HG03064 (cell line): ENCODE results near the gene AZU1.
"Not testable (repeated sequence)": the region's sequence is repeated elsewhere in the genome, so short reads cannot be mapped to it uniquely, and the experiment has no call there.

Experiments
- ATAC-seq: cut with Tn5 transposase; IDR thresholded peaks from one replicate; pipeline ENCODE4 v1.9.1; 2021; ENCODE audit warnings: low read depth; ENCODE audit not compliant: unreplicated experiment

The AZU1 gene

DNA sequence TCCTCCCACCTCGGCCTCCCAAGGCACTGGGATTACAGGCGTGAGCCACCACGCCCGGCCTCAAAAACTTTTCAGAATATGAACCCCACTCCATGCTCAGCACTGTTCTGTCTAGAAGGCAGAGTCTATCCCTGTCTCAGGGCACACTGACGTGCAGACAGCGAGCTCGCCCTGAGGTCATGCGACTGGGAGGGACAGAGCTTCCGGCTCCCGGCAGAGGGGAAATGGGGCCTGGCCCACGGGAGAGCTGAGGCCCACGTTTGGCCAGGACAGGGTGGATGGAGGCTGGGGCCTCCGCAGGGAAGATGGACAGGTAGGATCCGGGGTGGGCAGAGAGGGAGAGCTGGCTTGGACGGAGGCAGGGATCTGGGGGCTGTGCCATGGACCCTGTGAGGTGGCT is 2.8 kb upstream of the AZU1 start:
- ATAC-seq = no peak

DNA sequence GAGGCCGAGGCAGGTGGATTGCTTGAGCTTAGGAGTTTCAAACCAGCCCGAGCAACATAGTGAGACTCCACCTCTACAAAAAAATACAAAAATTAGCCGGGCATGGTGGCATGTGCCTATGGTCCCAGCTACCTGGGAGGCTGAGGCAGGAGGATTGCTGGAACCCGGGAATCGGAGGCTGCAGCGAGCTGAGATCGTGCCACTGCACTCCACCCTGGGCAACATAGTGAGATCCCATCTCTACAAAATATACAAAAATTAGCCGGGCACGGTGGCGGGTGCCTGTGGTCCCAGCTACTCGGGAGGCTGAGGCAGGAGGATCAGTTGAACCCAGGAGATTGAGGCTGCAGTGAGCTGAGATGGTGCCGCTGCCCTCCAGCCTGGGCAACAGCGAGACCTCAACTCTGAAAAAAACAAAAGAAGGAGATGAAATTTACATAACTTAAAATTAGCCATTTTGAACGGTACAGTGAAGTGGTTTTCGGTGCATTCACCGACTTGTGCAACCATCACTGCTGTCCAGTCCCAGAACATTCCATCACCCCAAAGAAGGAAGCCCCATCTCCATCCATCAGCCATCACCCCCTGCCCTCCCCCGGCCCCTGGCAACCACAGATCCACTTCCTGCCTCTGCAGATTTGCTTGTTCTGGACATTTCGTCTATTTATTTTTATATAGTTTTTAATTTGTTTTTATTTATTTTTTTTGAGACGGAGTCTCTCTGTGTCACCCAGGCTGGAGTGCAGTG is 1.6 kb upstream of the AZU1 start:
- ATAC-seq = no peak

DNA sequence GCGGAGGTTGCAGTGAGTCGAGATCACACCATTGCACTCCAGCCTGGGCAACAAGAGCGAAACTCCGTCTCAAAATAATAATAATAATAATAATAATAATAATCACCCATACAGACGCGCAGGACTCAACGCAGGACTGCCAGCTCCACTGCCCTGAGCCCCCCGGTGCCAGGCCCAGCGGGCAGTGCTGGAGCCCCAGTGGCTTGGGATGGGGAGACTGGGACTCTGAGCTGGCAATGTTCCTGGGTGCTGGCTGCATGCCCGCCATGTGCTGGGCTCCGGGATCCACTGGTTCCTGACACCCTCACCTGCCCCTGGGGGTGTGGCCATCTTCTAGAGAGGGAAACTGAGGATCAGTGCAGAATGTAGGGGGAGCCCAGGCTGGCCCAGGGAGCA is 325 bp upstream of the AZU1 start:
- ATAC-seq = no peak

DNA sequence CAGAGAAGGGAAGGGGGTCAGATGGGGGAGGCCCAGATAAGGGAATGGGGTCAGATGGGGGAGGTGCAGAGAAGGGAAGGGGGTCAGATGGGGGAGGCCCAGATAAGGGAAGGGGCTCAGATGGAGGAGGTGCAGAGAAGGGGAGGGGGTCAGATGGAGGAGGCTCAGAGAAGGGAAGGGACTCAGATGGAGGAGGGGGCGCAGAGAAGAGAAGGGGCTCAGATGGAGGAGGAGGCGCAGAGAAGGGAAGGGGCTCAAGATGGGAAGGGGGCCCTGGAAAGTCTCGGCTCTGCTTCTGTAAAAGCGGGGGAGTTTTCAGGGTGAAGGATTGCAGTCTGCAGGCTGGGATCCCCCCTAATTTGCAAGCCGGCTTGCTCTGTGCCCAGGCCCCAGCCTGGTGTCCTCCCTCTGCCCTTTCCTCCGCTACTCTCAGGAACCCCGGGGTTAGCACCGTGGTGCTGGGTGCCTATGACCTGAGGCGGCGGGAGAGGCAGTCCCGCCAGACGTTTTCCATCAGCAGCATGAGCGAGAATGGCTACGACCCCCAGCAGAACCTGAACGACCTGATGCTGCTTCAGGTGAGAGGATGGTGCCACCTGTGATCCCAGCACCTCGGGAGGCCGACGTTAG is 1.6 kb downstream of the AZU1 start:
- ATAC-seq = no peak

DNA sequence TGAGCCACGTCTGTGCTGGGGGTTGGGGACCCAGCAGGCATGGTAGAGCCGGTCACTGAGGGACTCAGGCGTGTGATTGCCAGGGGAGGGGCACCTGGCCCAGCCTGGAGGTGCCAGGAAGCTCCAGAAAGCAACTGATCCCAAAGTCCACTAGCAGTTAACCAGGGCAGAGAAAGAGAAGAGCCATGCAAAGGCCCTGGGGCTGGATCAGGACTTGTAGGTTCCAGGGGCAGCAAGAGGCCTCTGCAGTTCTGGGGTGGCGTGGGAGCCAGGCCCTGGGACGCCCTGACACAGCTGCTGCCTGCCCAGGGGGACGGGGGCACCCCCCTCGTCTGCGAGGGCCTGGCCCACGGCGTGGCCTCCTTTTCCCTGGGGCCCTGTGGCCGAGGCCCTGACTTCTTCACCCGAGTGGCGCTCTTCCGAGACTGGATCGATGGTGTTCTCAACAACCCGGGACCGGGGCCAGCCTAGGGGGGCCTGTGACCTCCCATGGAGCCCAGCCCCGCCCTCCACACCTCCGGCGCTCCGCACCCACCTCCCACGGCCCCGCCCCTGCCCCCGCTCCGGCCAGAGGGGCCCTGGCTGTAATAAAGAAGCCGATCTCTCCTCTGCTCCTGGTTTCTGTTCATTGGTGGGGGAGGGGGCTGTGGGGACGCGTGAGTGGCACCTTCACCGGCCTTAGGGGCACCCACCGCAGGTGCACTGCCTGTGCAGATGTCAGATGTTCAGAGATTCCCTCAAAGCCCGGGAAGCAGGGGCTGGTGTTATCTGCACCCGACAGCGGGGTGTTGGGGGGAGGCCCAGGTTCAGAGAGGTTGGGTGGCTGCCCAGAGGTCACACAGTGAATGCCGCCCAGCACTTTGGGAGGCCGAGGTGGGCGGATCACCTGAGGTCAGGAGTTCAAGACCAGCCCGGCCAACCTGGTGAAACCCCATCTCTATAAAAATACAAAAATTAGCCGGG is 4.1 kb downstream of the AZU1 start:
- no peak for ATAC-seq

DNA sequence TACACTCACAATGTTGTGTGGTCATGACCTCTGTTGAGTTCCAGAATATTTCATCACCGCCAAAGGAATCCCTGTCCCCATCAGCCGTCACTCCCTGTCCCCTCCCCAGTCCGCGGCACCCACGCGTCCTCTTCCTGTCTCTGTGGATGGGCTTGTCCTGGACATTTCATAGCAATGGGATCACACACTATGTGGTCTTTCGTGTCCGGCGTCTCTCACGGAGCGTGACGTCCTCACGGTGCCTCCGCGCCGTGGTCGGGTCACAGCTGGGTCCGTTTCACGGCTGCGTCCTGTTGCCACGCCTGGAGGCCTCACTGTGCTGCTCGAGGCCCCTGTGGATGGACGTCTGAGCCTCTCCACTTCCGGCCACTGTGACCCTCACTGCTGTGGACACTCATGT is 6.6 kb downstream of the AZU1 start:
- no peak for ATAC-seq

DNA sequence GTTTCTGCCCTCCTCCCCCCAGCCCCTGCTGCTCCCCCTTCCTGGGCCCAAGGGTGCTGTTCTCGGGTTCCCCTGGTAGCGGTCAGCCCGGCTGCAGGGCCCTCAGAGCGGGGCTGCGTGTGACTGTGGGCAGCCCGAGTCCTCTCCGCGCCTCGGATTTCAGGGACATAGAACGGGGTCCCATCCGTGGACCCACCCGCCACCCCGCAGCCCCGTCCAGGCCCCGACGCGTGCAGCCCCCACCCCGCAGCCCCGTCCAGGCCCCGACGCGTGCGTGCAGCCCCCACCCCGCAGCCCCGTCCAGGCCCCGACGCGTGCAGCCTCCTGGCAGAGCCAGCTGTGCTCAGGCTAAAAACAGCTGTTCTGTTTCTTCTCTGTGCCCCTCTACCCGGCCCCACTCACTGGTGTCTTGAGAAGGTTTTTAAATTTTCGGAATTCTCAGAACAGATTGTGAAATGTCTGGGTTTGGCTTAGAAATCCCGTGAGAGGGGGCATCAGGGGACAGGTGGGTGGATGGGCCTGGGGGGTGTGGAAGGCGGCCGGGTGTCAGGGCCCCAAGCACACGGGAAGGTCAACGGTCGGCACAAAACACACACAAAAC is 7.7 kb downstream of the AZU1 start:
- ATAC-seq = no peak

DNA sequence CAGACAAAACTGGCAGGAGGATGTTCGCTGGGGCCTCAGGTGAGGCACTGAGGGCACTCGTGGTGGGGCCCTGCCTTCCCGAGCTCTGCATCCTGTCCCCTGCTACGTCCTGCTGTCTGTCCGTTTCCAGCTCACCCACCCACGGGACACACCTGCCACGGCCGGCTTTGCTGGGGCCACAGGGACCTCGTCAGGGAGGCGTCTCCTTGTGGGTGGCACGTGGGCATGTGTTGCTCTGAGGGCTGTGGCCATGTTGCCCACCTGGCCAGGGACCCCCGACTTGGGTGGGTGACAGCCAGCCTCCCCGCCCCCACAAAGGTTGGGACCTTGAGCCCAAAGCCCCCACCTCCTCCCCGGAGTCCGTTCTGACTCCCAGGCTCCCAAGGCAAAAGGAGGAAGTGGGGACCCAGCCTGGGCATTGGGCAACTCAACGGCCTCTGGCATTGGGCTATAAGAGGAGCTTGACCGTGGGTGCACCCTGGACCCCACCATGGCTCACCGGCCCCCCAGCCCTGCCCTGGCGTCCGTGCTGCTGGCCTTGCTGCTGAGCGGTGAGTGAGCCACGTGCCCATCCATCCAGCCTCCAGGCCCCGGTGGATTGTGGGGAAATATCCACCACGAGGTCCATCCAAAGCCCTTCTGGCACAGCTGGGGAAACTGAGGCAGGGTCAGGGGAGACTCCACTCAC is 13.0 kb downstream of the AZU1 start, which contains the start of gene PRTN3:
Gene PRTN3, plus strand, starts transcription at position 481 of the 688 bp plus-strand sequence. Its CDS starts 10 bp downstream, at position 491.
- ATAC-seq = no peak

DNA sequence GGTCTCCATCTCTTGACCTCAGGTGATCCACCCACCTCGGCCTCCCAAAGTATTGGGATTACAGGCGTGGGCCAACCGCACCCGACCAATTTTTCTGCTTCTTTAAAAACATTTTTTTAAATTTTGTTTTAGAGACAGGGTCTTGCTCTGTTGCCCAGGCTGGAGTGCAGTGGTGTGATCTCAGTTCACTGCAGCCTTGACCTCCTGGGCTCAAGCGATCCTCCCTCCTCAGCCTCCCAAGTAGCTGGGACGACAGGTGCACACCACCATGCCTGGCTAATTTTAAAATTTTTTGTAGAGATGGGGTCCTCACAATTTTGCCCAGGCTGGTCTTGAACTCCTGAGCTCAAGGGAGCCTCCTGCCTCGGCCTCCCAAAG is 15.2 kb downstream of the AZU1 start:
- not testable (repeated sequence) for ATAC-seq

DNA sequence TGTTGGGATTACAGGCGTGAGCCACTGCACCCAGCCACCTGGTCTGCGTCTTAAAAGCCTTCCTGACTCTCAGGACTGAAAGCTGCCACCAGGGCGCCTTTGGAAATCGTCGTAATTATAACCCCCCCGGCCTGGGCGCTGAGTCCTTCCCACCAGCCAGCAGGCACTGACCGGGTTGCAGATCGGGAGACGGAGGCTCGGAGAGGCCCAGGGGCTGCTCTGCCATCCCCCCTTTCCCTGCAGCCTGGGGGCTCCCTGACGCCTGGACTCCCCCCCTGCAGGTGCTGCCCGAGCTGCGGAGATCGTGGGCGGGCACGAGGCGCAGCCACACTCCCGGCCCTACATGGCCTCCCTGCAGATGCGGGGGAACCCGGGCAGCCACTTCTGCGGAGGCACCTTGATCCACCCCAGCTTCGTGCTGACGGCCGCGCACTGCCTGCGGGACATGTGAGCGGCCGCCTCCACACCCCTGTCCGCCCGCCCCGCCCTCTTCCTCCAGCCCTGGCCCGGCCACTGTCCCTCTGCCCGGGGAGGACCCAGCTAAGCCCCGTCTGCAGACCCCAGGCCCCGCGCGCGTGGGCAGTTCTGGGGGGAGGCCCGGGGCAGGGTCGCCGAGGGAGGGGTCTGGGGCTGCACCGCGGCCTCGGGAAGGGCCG is 15.7 kb downstream of the AZU1 start:
- no peak for ATAC-seq

DNA sequence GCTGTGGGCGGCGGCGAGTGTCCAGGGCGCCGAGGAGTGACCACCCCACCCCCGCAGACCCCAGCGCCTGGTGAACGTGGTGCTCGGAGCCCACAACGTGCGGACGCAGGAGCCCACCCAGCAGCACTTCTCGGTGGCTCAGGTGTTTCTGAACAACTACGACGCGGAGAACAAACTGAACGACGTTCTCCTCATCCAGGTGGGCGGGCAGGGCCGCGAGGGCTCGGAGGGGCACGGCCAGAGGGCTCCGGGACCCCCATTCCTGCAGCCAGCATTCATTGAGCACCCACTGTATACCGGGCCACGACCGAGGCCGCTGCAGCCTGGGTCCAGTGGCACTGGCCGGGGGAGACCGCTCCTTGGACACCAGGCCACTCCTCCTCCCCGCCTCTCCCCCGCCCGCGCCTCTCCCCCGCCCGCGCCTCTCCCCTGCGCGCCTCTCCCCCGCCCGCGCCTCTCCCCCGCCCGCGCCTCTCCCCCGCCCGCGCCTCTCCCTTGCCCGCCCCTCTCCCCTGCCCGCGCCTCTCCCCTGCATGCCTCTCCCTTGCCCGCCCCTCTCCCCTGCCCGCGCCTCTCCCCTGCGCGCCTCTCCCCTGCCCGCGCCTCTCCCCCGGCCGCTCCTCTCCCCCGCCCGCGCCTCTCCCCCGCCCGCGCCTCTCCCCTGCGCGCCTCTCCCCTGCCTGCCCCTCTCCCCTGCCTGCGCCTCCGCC is 16.4 kb downstream of the AZU1 start:
- no peak for ATAC-seq

DNA sequence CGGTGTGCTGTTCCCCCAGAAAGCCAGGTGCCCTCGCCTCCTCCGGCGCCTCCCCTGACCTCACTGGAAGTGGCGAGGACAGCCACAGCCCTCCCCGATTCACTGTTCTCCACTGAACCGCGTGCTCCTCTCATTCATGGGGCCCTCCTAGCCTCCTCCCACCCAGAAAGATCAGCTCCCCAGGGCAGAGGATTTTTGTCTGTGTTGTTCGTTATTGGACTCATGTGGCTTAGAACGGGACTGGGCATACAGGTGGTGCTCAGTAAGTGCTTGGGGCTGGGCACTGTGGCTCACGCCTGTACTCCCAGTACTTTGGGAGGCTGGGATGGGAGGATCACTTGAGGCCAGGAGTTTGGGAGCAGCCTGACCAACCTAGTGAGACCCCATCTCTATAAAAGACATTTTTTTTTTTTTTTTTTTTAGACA is 16.9 kb downstream of the AZU1 start:
- no peak for ATAC-seq

DNA sequence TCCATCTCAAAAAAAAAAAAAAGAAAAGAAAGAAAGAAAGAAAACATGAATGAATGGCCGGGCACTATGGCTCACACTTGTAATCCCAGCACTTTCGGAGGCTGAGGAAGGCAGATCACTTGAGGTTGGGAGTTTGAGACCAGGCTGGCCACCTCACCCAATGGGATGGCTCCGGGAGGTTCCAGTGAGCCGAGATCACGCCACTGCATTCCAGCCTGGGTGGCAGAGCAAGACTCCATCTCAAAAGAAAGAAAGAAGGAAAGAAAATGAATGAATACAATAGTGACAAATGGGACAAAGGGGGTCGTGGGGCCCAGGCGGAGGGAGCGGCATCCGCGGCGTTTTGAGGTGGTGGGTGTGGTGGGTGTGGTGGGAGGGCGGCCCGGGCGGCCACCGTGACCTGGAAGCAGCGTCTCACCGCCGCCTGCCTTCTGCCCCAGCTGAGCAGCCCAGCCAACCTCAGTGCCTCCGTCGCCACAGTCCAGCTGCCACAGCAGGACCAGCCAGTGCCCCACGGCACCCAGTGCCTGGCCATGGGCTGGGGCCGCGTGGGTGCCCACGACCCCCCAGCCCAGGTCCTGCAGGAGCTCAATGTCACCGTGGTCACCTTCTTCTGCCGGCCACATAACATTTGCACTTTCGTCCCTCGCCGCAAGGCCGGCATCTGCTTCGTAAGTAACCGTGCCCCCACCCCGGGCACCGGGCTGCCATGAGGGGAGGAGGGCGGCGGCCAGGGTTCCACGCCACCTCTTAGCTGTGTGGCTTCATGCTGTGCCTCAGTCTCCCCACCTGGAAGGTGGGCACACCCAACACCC is 18.3 kb downstream of the AZU1 start:
- no peak for ATAC-seq

DNA sequence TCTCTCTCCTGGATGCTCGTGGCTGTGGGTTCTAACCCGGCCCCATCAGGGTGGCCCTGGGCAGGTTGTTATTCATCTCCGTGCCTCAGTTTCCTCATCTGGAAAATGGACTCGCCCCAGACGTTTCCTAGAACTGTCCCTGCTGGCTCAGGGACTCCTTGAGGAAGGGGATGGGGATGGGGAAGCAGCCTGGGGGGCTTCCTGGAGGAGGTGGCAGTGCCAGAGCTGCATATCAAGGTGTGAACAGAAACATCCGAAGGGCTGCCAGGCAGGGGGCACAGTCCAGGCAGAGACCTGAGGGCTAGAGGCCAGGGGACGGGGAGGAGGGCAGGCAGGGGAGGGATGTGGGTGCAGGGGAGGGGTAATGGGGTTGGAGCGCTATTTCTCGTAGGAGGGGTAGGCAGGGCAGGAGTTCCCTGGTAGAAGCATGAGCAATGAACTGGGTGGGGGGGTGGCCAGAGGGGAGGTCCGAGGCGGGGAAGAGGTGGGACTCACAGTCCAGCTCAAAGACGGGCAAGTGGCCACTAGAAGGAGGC is 20.8 kb downstream of the AZU1 start:
- ATAC-seq = no peak

DNA sequence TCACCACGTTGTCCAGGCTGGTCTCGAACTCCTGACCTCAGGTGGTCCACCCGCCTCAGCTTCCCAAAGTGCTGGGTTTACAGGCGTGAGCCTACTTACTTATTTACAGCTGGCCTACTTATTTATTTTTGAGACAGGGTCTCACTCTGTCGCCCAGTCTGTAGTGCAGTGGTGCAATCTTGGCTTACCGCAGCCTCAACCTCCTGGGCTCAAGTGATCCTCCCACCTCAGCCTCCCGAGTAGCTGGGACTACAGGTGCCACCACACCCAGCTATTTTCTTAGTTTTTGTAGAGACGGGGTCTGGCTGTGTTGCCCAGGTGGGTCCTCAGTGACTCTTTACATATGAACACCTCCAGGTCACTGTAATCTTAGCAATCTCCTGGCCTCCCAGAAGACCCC is 21.6 kb downstream of the AZU1 start:
- ATAC-seq = not testable (repeated sequence)

DNA sequence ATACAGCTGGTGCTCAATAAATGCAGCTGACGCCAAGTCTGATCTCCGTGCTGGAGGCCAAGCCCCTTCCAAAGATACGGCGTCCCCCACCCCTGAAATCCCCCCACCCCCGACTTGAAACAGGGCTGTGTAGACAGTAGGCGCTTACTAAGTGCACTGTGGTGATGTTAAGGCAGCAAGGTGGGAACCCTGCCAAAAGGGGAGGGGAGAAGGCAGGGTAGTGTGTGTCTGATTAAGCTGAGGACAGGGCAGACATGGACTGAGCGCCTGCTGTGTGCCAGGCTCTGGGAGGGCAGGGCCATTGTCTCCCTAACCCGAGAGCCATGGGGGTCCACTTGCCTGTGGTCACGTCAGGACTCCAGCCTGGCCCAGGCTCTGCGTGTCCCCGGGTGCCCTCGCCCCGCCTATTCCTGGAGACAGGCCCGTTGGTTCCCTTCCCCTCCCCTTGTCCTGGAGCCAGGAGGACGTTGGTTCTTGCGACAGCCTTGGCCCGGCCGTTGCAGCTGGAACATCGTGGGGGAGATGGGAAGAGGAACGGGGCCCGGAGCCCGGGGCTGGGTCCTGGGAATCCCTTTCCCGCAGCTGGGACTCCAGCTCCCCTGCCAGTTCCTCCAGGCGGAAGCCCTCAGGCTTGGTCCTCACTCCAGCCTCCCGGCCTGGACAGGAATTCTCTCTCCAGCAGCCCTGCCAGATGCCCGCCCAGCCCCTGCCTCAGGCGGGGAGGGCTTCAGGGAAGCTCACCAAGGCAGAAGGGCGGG is 22.8 kb downstream of the AZU1 start:
- no peak for ATAC-seq

DNA sequence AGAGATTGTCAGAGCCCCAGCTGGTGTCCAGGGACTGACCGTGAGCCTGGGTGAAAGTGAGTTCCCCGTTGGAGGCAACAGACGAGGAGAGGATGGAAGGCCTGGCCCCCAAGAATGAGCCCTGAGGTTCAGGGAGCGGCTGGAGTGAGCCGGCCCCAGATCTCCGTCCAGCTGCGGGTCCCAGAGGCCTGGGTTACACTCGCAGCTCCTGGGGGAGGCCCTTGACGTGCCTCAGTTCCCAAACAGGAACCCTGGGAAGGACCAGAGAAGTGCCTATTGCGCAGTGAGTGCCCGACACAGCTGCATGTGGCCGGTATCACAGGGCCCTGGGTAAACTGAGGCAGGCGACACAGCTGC is 23.3 kb downstream of the AZU1 start:
- ATAC-seq = no peak
